Hepatocyte (in vitro differentiated cells): Measurements from ENCODE around the gene NKPD1. TPM values are rescaled to one million over a fixed set of nuclear protein-coding genes. Genes with fewer than 3 reads are reported as not detected.

Experiments used
- DNase-seq: peaks from one replicate; pipeline ENCODE4 v3.0.0-alpha.2; 2016; ENCODE audit warnings: low spot score
- H2AFZ ChIP-seq: fragments of 200-600 bp; sonication (generic); 2 replicates; pipeline ENCODE4 v1.6.0; 2016; ENCODE audit warnings: antibody characterized with exemption, mild to moderate bottlenecking
- H3K27ac ChIP-seq: fragments of 200-600 bp; sonication (generic); 2 replicates; pipeline ENCODE4 v1.5.1; 2016; ENCODE audit warnings: mild to moderate bottlenecking
- H3K27me3 ChIP-seq: fragments of 200-600 bp; sonication (generic); 2 replicates; pipeline ENCODE4 v1.6.1; 2016
- H3K36me3 ChIP-seq: fragments of 200-600 bp; sonication (generic); replicated peaks from 2 replicates; pipeline ENCODE4 v1.5.1; 2016; ENCODE audit warnings: low read depth; ENCODE audit not compliant: insufficient read depth
- H3K4me1 ChIP-seq: fragments of 200-600 bp; sonication (generic); 2 replicates; pipeline ENCODE4 v1.5.1; 2016; ENCODE audit warnings: mild to moderate bottlenecking, moderate library complexity; ENCODE audit not compliant: insufficient read depth
- H3K4me2 ChIP-seq: fragments of 200-600 bp; sonication (generic); 2 replicates; pipeline ENCODE4 v1.6.0; 2016
- H3K4me3 ChIP-seq: fragments of 200-600 bp; sonication (generic); 2 replicates; pipeline ENCODE4 v1.5.1; 2016; ENCODE audit warnings: mild to moderate bottlenecking
- H3K79me2 ChIP-seq: fragments of 200-600 bp; sonication (generic); 2 replicates; pipeline ENCODE4 v1.6.0; 2017; ENCODE audit warnings: mild to moderate bottlenecking
- H3K9me2 ChIP-seq: fragments of 200-600 bp; sonication (generic); replicated peaks from 2 replicates; pipeline ENCODE4 v1.6.0; 2017; ENCODE audit warnings: mild to moderate bottlenecking; ENCODE audit not compliant: insufficient read depth
- H3K9me3 ChIP-seq: fragments of 200-600 bp; sonication (generic); 2 replicates; pipeline ENCODE4 v1.5.1; 2016; ENCODE audit warnings: low read depth, mild to moderate bottlenecking
- H4K20me1 ChIP-seq: fragments of 200-600 bp; sonication (generic); 2 replicates; pipeline ENCODE4 v1.6.0; 2016; ENCODE audit warnings: mild to moderate bottlenecking; ENCODE audit not compliant: insufficient read depth, poor library complexity, severe bottlenecking
- CTCF ChIP-seq: fragments of 200-600 bp; sonication (generic); IDR thresholded peaks from 2 replicates; pipeline ENCODE4 v1.5.1; 2016; ENCODE audit warnings: antibody characterized with exemption, mild to moderate bottlenecking; ENCODE audit not compliant: poor library complexity
- EZH2 ChIP-seq: fragments of 200-600 bp; sonication (generic); IDR thresholded peaks from 2 replicates; pipeline ENCODE4 v1.6.1; 2016; ENCODE audit warnings: antibody characterized with exemption, mild to moderate bottlenecking, borderline replicate concordance
- EZH2phosphoT487 ChIP-seq: fragments of 200-600 bp; sonication (generic); IDR thresholded peaks from one replicate; pipeline ENCODE4 v1.6.1; 2018; ENCODE audit warnings: antibody characterized with exemption, mild to moderate bottlenecking, low read depth, moderate library complexity; ENCODE audit not compliant: unreplicated experiment, severe bottlenecking
- WGBS: methylation state at CpG from one replicate; pipeline ENCODE4 v1.1.6; 2016; ENCODE audit warnings: low lambda C conversion rate; ENCODE audit errors: missing lambda C conversion rate; 5-methylcytosine and 5-hydroxymethylcytosine counted together
- polyA plus RNA-seq: library from polyadenylated mRNA; unstranded; fragments of >200 nt; fragmentation: Nextera tagmentation; extraction: Ambion mirVana; gene quantifications from 2 replicates; pipeline ENCODE4 v1.2.1, GENCODE V29; 2016
- total RNA-seq: library from RNA; depleted of rRNA; stranded (reverse); fragments of >200 nt; gene quantifications from 2 replicates; pipeline ENCODE4 v1.2.3, GENCODE V29; 2014

The NKPD1 gene
- total and polyA plus RNA-seq, 2 experiments from 2014 or later = 0.27 to 0.50 TPM

- H3K4me1 ChIP-seq = peaks cover 3% of the 10 kb centered on the region
- WGBS = 95% methylated on average over 17 of the region's 17 CpGs
- H3K4me3 ChIP-seq = no peak overlapping the region
- no peak overlapping the region for H2AFZ ChIP-seq
- no peaks in the 10 kb centered on the region for H3K36me3 ChIP-seq
- no peaks in the 10 kb centered on the region for H3K27me3 ChIP-seq
- H3K9me2 ChIP-seq = no peaks in the 10 kb centered on the region
- peaks cover 61% of the 10 kb centered on the region for H3K79me2 ChIP-seq
- H3K27ac ChIP-seq = no peak overlapping the region
- H3K9me3 ChIP-seq = no peaks in the 10 kb centered on the region
- TF ChIP-seq EZH2phosphoT487 (no peak), CTCF (no peak), EZH2 (no peak)
- no peak for DNase-seq
- no peak overlapping the region for H3K4me2 ChIP-seq
- peaks cover 20% of the 10 kb centered on the region for H4K20me1 ChIP-seq
Measured at GRCh38 chr19:45137179-45137761, 23.5 kb downstream of the NKPD1 start.

- peaks cover 67% of the 10 kb centered on the region for H3K79me2 ChIP-seq
- no peak overlapping the region for H3K27ac ChIP-seq
- H2AFZ ChIP-seq = no peak overlapping the region
Measured at GRCh38 chr19:45136507-45137178, 24.1 kb downstream of the NKPD1 start.

GRCh38 chr19:45135176-45135885, 25.5 kb downstream of the NKPD1 start:
- Histone ChIP-seq H3K36me3 (no peaks in the 10 kb centered on the region), H3K9me2 (no peaks in the 10 kb centered on the region), H4K20me1 (peaks cover 37% of the 10 kb centered on the region), H3K27ac (no peak overlapping the region), H3K27me3 (no peaks in the 10 kb centered on the region), H2AFZ (no peak overlapping the region), H3K4me2 (no peak overlapping the region), H3K4me1 (peaks cover 3% of the 10 kb centered on the region), H3K4me3 (no peak overlapping the region), H3K79me2 (peaks cover 73% of the 10 kb centered on the region), H3K9me3 (no peaks in the 10 kb centered on the region)
- DNase-seq = no peak
- no peak for TF ChIP-seq CTCF
- no peak for TF ChIP-seq EZH2
- no peak for TF ChIP-seq EZH2phosphoT487
- 98% methylated on average over 21 of the region's 21 CpGs for WGBS

More at GRCh38 chr19:45136507-45137178, 24.1 kb downstream of the NKPD1 start:
- H3K4me3 ChIP-seq = no peak overlapping the region
- H4K20me1 ChIP-seq = peaks cover 24% of the 10 kb centered on the region
- no peaks in the 10 kb centered on the region for H3K36me3 ChIP-seq
- TF ChIP-seq EZH2phosphoT487 (no peak), EZH2 (no peak), CTCF (no peak)
- no peak for DNase-seq
- H3K27me3 ChIP-seq = no peaks in the 10 kb centered on the region
- no peaks in the 10 kb centered on the region for H3K9me3 ChIP-seq
- H3K4me2 ChIP-seq = no peak overlapping the region
- H3K4me1 ChIP-seq = peaks cover 3% of the 10 kb centered on the region
- no peaks in the 10 kb centered on the region for H3K9me2 ChIP-seq
- WGBS = 93% methylated on average over 10 of the region's 12 CpGs
